Brain microvascular endothelial cell (primary cell): ENCODE measurements around the gene EPHX1.

Experiments
- DNase-seq: peaks from one replicate; pipeline ENCODE4 v3.0.0-alpha.2; 2020
- H3K27ac ChIP-seq: fragments of 250-450 bp; sonication (Bioruptor Pico); 2 replicates; pipeline ENCODE4 v1.5.1; 2020; ENCODE audit warnings: mild to moderate bottlenecking, moderate library complexity
- H3K27me3 ChIP-seq: fragments of 250-450 bp; sonication (Bioruptor Pico); replicated peaks from 2 replicates; pipeline ENCODE4 v1.5.1; 2020; ENCODE audit warnings: mild to moderate bottlenecking
- H3K36me3 ChIP-seq: fragments of 250-450 bp; sonication (Bioruptor Pico); replicated peaks from 2 replicates; pipeline ENCODE4 v1.5.1; 2020; ENCODE audit warnings: mild to moderate bottlenecking
- H3K4me3 ChIP-seq: 2 replicates; pipeline ENCODE4 v1.5.1; 2011; ENCODE audit warnings: low read depth, mild to moderate bottlenecking, control low read depth, low read length, moderate library complexity
- in situ Hi-C: cut with HindIII; loops from 2 replicates; pipeline ENCODE4 v1.10.0; 2017; ENCODE audit warnings: low sequenced_read_pairs, low pct_ligation_motif_present
- TF ChIP-seq, protein P1 (sequence below): IDR thresholded peaks from 2 replicates; pipeline ENCODE4 v1.5.1; 2011; ENCODE audit warnings: low read depth, mild to moderate bottlenecking, moderate library complexity, low read length, control low read depth, inconsistent platforms; ENCODE audit errors: missing control alignments

Gene EPHX1

DNA sequence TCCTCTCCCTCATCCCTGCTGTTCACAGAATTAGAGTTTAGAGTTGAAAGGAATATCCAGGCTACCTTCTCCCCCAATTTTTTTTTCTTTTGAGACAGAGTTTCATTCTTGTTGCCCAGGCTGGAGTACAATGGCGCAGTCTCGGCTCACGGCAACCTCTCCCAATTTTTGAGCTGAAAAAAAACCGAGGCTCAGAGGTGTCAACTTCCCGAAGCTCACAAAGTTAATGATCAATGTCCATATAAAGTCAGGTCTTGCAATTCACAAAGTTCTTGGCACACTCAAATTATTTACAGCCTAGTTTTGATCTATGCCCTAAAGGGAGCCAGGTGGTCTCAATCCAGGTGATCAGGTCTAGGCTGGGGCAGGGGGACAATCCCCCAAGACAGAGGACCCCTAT is 79.8 kb downstream of the EPHX1 start:
- TF ChIP-seq, protein P1, sequence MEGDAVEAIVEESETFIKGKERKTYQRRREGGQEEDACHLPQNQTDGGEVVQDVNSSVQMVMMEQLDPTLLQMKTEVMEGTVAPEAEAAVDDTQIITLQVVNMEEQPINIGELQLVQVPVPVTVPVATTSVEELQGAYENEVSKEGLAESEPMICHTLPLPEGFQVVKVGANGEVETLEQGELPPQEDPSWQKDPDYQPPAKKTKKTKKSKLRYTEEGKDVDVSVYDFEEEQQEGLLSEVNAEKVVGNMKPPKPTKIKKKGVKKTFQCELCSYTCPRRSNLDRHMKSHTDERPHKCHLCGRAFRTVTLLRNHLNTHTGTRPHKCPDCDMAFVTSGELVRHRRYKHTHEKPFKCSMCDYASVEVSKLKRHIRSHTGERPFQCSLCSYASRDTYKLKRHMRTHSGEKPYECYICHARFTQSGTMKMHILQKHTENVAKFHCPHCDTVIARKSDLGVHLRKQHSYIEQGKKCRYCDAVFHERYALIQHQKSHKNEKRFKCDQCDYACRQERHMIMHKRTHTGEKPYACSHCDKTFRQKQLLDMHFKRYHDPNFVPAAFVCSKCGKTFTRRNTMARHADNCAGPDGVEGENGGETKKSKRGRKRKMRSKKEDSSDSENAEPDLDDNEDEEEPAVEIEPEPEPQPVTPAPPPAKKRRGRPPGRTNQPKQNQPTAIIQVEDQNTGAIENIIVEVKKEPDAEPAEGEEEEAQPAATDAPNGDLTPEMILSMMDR, result no peak
- no peak for DNase-seq
- H3K27ac ChIP-seq, result no peak overlapping the region
- H3K36me3 ChIP-seq, result no peaks in the 10 kb centered on the region
- no peaks in the 10 kb centered on the region for H3K27me3 ChIP-seq
- in situ Hi-C loops, result no loop called here
- H3K4me3 ChIP-seq, result no peak overlapping the region

DNA sequence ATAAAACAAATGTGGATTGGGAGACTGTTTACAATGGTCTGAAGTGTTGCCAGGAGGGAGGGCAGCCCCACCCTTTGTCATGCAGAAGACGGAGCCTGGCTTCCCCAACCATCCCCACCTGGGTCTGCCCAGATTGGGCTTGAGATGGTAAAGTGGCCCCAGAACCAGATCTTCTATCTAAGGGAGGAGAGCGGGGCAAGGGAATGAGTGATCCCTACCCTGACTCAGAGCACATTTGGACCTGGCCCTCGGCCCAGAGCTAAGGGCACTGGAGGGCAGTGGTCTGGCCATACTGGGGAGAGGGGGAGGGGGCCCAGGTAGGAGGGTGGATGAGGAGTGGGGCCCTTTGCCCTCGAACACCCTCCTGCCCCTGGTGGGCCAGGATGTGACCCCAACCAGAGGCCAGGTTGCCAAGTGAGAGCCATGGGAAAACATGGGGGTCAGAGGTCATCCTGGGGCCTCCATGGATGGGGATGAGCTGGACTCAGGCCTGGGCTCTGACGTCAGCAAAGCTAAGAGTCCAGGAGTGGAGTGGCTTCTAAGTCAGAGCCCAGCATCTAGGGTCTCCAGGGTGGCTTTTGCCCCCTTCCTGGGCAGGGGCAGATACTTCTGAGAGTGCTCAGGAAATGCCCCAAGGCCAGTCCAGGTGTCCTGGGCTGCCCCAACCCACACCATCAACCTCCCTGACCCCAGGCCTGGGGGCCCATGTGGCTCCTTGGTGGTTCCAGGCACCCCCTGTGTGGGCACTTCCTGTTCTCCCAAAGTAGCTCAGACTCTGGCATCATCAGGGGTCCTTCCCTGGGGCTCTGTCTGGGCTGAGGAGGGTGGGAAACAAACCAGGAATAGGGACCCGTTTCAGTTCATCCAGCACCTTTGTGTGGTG is 80.7 kb downstream of the EPHX1 start:
- Histone ChIP-seq H3K4me3 (no peak overlapping the region), H3K27ac (no peak overlapping the region), H3K27me3 (no peaks in the 10 kb centered on the region), H3K36me3 (no peaks in the 10 kb centered on the region)
- TF ChIP-seq, protein P1, result no peak
- in situ Hi-C loops, result no loop called here
- no peak for DNase-seq

DNA sequence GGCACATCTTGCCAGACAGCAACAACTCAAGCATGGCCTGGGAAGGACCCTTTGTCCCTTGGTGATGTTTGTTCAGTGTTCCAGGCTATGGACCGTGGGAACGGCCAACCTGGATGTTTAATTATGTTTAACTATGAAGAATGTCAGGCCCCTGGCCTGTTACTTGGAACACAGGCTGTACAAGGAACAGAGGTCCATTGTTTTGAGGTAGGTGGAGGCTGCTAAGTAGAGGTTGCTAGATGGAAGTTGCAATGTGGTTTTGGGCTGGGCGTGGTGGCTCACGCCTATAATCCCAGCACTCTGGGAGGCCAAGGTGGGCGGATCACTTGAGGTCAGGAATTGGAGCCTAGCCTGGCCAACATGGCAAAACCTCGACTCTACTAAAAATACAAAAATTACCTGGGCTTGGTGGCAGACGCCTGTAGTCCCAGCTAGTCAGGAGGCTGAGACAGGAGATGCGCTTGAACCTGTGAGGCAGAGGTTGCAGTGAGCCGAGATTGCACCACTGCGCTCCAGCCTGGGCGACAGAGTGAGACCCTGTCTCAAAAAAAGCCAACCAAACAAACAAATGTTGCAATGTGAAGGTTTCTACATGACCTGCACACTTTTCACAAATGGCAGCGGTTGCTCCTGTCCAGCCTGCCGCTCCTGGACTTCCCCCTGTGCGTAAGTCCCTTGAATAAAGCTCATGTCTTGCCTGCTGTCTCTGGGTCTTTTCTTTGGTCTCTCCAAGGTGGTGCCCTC is 81.5 kb downstream of the EPHX1 start:
- in situ Hi-C loops, result no loop called here
- H3K27ac ChIP-seq, result no peak overlapping the region
- TF ChIP-seq, protein P1, result no peak

DNA sequence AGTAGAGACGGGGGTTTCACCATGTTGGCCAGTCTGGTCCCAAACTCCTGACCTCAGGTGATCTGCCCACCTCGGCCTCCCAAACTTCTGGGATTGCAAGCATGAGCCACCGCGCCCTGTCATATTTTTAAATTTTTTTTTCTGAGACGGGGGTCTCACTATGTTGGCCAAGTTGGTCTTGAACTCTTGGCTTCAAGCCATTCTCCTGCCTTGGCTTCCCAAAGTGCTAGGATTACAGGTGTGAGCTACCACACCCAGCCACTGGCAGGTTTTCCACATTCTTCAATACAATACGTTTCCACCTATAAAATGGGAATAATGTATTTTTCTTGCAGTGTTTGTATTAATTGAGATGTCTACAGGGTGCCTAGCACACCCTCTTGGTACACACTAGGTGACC is 82.4 kb downstream of the EPHX1 start:
- H3K27ac ChIP-seq, result no peak overlapping the region
- H3K27me3 ChIP-seq, result no peaks in the 10 kb centered on the region
- no peak for DNase-seq
- no peak overlapping the region for H3K4me3 ChIP-seq
- in situ Hi-C loops, result no loop called here
- TF ChIP-seq, protein P1, result no peak
- no peaks in the 10 kb centered on the region for H3K36me3 ChIP-seq

More for the DNA sequence above, 81.5 kb downstream of the EPHX1 start:
- Histone ChIP-seq H3K4me3 (no peak overlapping the region), H3K36me3 (no peaks in the 10 kb centered on the region), H3K27me3 (no peaks in the 10 kb centered on the region)
- DNase-seq, result no peak
